Endodermal cell (in vitro differentiated cells): ENCODE measurements around the gene ZNF577. TPM values are rescaled to one million over a fixed set of nuclear protein-coding genes. Genes with fewer than 3 reads are reported as not detected.

Experiments used
- DNase-seq: peaks from one replicate; pipeline ENCODE4 v3.0.0-alpha.2; 2017
- H3K27ac ChIP-seq: 2 replicates; pipeline ENCODE4 v1.5.1; 2013; ENCODE audit warnings: mild to moderate bottlenecking, low read depth, low read length, moderate library complexity
- H3K27me3 ChIP-seq: 2 replicates; pipeline ENCODE4 v1.6.1; 2013; ENCODE audit warnings: mild to moderate bottlenecking, low read length, moderate library complexity; ENCODE audit not compliant: insufficient read depth, control insufficient read depth, poor library complexity, severe bottlenecking
- H3K36me3 ChIP-seq: 2 replicates; pipeline ENCODE4 v1.7.0; 2013; ENCODE audit warnings: mild to moderate bottlenecking, low read length, moderate library complexity; ENCODE audit not compliant: control insufficient read depth, insufficient read depth
- H3K4me1 ChIP-seq: one replicate; pipeline ENCODE4 v1.7.0; 2013; ENCODE audit warnings: low read length; ENCODE audit not compliant: control insufficient read depth, insufficient read depth
- H3K4me3 ChIP-seq: 2 replicates; pipeline ENCODE4 v1.5.1; 2013; ENCODE audit warnings: mild to moderate bottlenecking, low read length, moderate library complexity
- H3K9ac ChIP-seq: 2 replicates; pipeline ENCODE4 v1.6.1; 2013; ENCODE audit warnings: mild to moderate bottlenecking, low read length, moderate library complexity; ENCODE audit not compliant: poor library complexity, severe bottlenecking; ENCODE audit errors: extremely low read depth
- H3K9me3 ChIP-seq: 2 replicates; pipeline ENCODE4 v1.6.1; 2013; ENCODE audit warnings: mild to moderate bottlenecking, low read length, moderate library complexity; ENCODE audit not compliant: control insufficient read depth
- H3K27ac Mint-ChIP-seq: 2 replicates; pipeline ENCODE4 v1.8.0; 2020; ENCODE audit warnings: mixed read lengths
- H3K27me3 Mint-ChIP-seq: 2 replicates; pipeline ENCODE4 v1.8.0; 2021; ENCODE audit warnings: mild to moderate bottlenecking, mixed read lengths; ENCODE audit not compliant: insufficient read depth
- H3K36me3 Mint-ChIP-seq: 2 replicates; pipeline ENCODE4 v1.8.0; 2020; ENCODE audit warnings: low read depth, mixed read lengths
- H3K4me1 Mint-ChIP-seq: 2 replicates; pipeline ENCODE4 v1.8.0; 2020; ENCODE audit warnings: mixed read lengths
- H3K4me3 Mint-ChIP-seq: 2 replicates; pipeline ENCODE4 v1.8.0; 2020; ENCODE audit warnings: mild to moderate bottlenecking, moderate library complexity, mixed read lengths
- H3K9me3 Mint-ChIP-seq: 2 replicates; pipeline ENCODE4 v1.8.0; 2020; ENCODE audit warnings: mild to moderate bottlenecking, mixed read lengths
- CTCF ChIP-seq: fragments of 200-600 bp; sonication (generic); conservative IDR thresholded peaks from 2 replicates; pipeline ENCODE4 v1.5.0; 2021; ENCODE audit warnings: antibody characterized with exemption, mild to moderate bottlenecking
- WGBS, 2 experiments: methylation state at CpG; one replicate each; pipeline versions ENCODE4 v1.1.5 to v1.1.7; 2013; ENCODE audit warnings: missing lambda C conversion rate in 2 of 2, mixed read lengths in 1 of 2; ENCODE audit not compliant: insufficient coverage in 1 of 2, insufficient read length in 1 of 2; 5-methylcytosine and 5-hydroxymethylcytosine counted together
- total RNA-seq, 2 donors: library from RNA; stranded (reverse); fragmentation: NEBNext Ultra II Directional in 1 of 2; extraction: Animal tissue kit (Norgen Biotek cat#: 25700) in 1 of 2; gene quantifications; 2 replicates in 1 of 2; 3 replicates in 1 of 2; pipeline ENCODE4 v1.2.1, GENCODE V29; 2021

ZNF577 gene
- total RNA-seq, 2 donors from 2014 or later: 25.8 to 31.1 TPM

- peaks cover 6% of the 10 kb centered on the region for H3K4me1 ChIP-seq
- peak overlapping the region; percentile 98 for H3K4me3 Mint-ChIP-seq
- no peaks in the 10 kb centered on the region for H3K27me3 ChIP-seq
- H3K27me3 Mint-ChIP-seq: no peaks in the 10 kb centered on the region
- peaks cover 65% of the 10 kb centered on the region for H3K36me3 Mint-ChIP-seq
- H3K9me3 Mint-ChIP-seq: peaks cover 97% of the 10 kb centered on the region
- no peak for DNase-seq
- WGBS, 2 experiments: 77 to 82% methylated on average over 3 to 8 of the region's 8 CpGs
- no peak for TF ChIP-seq CTCF
- H3K27ac Mint-ChIP-seq: peak overlapping the region; percentile 61
- H3K4me3 ChIP-seq: peak overlapping the region; percentile 91
- peaks cover 16% of the 10 kb centered on the region for H3K4me1 Mint-ChIP-seq
- peak overlapping the region; percentile 98 for H3K9ac ChIP-seq
- no peak overlapping the region for H3K27ac ChIP-seq
- H3K36me3 ChIP-seq: peaks cover 47% of the 10 kb centered on the region
- H3K9me3 ChIP-seq: peaks cover 86% of the 10 kb centered on the region
Observed at GRCh38 chr19:51903192-51903591, 15.4 kb upstream of the ZNF577 start.

GRCh38 chr19:51901860-51902259 lies 14.1 kb upstream of the ZNF577 start:
- H3K9me3 ChIP-seq: peaks cover 88% of the 10 kb centered on the region
- H3K36me3 ChIP-seq: peaks cover 60% of the 10 kb centered on the region
- no peak overlapping the region for H3K27ac ChIP-seq
- peak; percentile 33 for TF ChIP-seq CTCF
- H3K9me3 Mint-ChIP-seq: peaks cover 97% of the 10 kb centered on the region
- peaks cover 16% of the 10 kb centered on the region for H3K4me1 Mint-ChIP-seq
- no peak for DNase-seq
- peak overlapping the region; percentile 98 for H3K4me3 Mint-ChIP-seq
- no peak overlapping the region for H3K27ac Mint-ChIP-seq
- no peaks in the 10 kb centered on the region for H3K27me3 ChIP-seq
- no peaks in the 10 kb centered on the region for H3K27me3 Mint-ChIP-seq
- H3K4me3 ChIP-seq: peak overlapping the region; percentile 91
- H3K36me3 Mint-ChIP-seq: peaks cover 77% of the 10 kb centered on the region
- H3K4me1 ChIP-seq: peaks cover 6% of the 10 kb centered on the region
- no peak overlapping the region for H3K9ac ChIP-seq
- WGBS, 2 experiments: 86 to 93% methylated on average over 3 to 4 of the region's 4 CpGs

- no peak for TF ChIP-seq CTCF
- H3K4me3 ChIP-seq: peak overlapping the region; percentile 85
- Mint-ChIP-seq H3K4me1 (no peaks in the 10 kb centered on the region), H3K27me3 (no peaks in the 10 kb centered on the region), H3K4me3 (no peak overlapping the region), H3K9me3 (peaks cover 96% of the 10 kb centered on the region), H3K36me3 (peaks cover 89% of the 10 kb centered on the region), H3K27ac (no peak overlapping the region)
- DNase-seq: no peak
- no peak overlapping the region for H3K9ac ChIP-seq
- 95 to 100% methylated on average over 8 to 10 of the region's 10 CpGs for WGBS, 2 experiments
- no peak overlapping the region for H3K27ac ChIP-seq
- no peaks in the 10 kb centered on the region for H3K27me3 ChIP-seq
- no peaks in the 10 kb centered on the region for H3K4me1 ChIP-seq
- peaks cover 96% of the 10 kb centered on the region for H3K36me3 ChIP-seq
- H3K9me3 ChIP-seq: peaks cover 100% of the 10 kb centered on the region
Observed at GRCh38 chr19:51891193-51891747, 3.5 kb upstream of the ZNF577 start.
